ENCODE data around the gene ITPR2. TPM values are rescaled to one million over a fixed set of nuclear protein-coding genes. Genes with fewer than 3 reads are reported as not detected.

The ITPR2 gene
- total RNA-seq, 1 experiment from 2014 or later = 14.3 TPM

DNA sequence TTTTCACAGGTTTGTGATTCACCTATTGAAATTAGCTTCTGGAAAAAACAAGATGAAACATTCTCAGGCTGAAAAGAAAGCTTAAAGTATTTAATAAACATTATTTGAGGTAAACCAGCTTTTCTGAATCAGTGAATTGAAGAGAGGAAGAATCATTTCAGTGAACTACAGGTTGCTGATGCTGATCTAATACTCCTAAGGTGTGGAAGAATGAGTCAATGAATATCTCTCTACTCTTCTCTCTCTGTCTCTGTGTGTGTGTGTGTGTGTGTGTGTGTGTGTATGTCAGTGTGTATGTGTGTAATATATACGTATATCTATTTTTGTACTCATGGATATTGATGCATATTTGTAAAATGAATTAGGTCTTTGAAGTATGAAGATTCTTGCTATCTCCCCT lies 325.4 kb downstream of the ITPR2 start:
- Mint-ChIP-seq H3K36me3 (ENCODE audit: insufficient read depth, unreplicated experiment) (no peaks in the 10 kb centered on the region), H3K4me3 (ENCODE audit: unreplicated experiment) (no peak overlapping the region), H3K4me1 (ENCODE audit: insufficient read depth, unreplicated experiment) (no peaks in the 10 kb centered on the region), H3K27me3 (ENCODE audit: insufficient read depth, unreplicated experiment) (no peaks in the 10 kb centered on the region), H3K27ac (ENCODE audit: low read depth, unreplicated experiment) (no peak overlapping the region), H3K9me3 (ENCODE audit: unreplicated experiment) (no peaks in the 10 kb centered on the region)
- BruUV-seq (replicated peaks) = no TSS peak
- ChIA-PET POLR2A (interaction anchor here (1.2 kb wide), 1 partner anchor 16 kb away, joined by 3 read pairs; no protein-coding TSS in a partner anchor), CTCF (no interaction called here)
- TF ChIP-seq, protein P1, sequence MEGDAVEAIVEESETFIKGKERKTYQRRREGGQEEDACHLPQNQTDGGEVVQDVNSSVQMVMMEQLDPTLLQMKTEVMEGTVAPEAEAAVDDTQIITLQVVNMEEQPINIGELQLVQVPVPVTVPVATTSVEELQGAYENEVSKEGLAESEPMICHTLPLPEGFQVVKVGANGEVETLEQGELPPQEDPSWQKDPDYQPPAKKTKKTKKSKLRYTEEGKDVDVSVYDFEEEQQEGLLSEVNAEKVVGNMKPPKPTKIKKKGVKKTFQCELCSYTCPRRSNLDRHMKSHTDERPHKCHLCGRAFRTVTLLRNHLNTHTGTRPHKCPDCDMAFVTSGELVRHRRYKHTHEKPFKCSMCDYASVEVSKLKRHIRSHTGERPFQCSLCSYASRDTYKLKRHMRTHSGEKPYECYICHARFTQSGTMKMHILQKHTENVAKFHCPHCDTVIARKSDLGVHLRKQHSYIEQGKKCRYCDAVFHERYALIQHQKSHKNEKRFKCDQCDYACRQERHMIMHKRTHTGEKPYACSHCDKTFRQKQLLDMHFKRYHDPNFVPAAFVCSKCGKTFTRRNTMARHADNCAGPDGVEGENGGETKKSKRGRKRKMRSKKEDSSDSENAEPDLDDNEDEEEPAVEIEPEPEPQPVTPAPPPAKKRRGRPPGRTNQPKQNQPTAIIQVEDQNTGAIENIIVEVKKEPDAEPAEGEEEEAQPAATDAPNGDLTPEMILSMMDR (IDR thresholded peaks at IDR 0.05; ENCODE audit: unreplicated experiment) = no peak
- intact Hi-C loops (cut with micrococcal nuclease) = no loop called here
- no peak for DNase-seq (ENCODE audit: unreplicated experiment)

DNA sequence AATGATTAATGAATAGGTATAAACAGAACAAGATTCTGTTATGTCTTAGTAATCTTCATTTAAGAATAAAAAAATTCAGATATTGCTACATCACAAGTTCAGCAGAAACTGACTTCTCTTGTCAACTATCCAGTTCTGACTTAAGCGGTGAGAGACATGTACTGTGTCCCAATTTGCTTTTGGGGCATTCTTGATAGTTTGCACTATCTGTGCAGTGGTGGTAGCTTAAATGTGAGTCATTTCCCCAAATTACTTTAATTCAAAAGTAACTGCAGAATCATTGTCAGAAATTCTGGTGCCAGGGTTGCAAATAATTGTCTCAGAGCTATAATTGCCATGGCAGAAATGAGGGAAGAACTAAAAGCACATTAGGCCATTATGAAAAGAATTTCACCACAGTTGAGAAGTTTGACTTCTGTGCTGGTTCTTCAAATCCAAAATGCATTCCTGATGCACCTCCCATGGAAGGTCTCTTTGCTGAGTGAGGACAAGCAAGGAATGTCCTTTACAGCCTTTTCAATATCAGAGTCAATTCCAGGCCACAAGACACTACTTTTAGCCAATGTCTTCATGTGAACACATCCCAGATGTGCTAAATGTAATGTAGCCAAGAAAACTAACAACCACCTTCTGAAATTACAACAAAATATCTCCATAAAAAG lies 332.9 kb downstream of the ITPR2 start:
- intact Hi-C loops (cut with micrococcal nuclease) = no loop called here
- Mint-ChIP-seq H3K4me3 (ENCODE audit: unreplicated experiment) (no peak overlapping the region), H3K27ac (ENCODE audit: low read depth, unreplicated experiment) (no peak overlapping the region), H3K27me3 (ENCODE audit: insufficient read depth, unreplicated experiment) (no peaks in the 10 kb centered on the region), H3K9me3 (ENCODE audit: unreplicated experiment) (no peaks in the 10 kb centered on the region), H3K36me3 (ENCODE audit: insufficient read depth, unreplicated experiment) (peaks cover 6% of the 10 kb centered on the region), H3K4me1 (ENCODE audit: insufficient read depth, unreplicated experiment) (peaks cover 12% of the 10 kb centered on the region)
- DNase-seq (ENCODE audit: unreplicated experiment) = peak; percentile 17
- ChIA-PET CTCF (interaction anchor here (1.0 kb wide), 1 partner anchor 12 kb away, joined by 3 read pairs; no protein-coding TSS in a partner anchor), POLR2A (interaction anchor here (0.6 to 1.5 kb wide), 3 partner anchors 11 to 254 kb away, joined by 3 to 7 read pairs (median 3); no protein-coding TSS in a partner anchor)
- no TSS peak for BruUV-seq (replicated peaks)
- TF ChIP-seq, protein P1 (IDR thresholded peaks at IDR 0.05; ENCODE audit: unreplicated experiment) = no peak

GRCh38 chr12:26496170-26496569 lies 336.8 kb downstream of the ITPR2 start:
- Mint-ChIP-seq H3K27ac (ENCODE audit: low read depth, unreplicated experiment) (no peak overlapping the region), H3K4me1 (ENCODE audit: insufficient read depth, unreplicated experiment) (peaks cover 29% of the 10 kb centered on the region), H3K27me3 (ENCODE audit: insufficient read depth, unreplicated experiment) (no peaks in the 10 kb centered on the region), H3K36me3 (ENCODE audit: insufficient read depth, unreplicated experiment) (peaks cover 11% of the 10 kb centered on the region), H3K4me3 (ENCODE audit: unreplicated experiment) (no peak overlapping the region), H3K9me3 (ENCODE audit: unreplicated experiment) (peaks cover 7% of the 10 kb centered on the region)
- DNase-seq (ENCODE audit: unreplicated experiment) = peak; percentile 95
- intact Hi-C loops (cut with micrococcal nuclease) = no loop called here
- CTCF ChIA-PET = interaction anchor here (1.4 kb wide), 1 partner anchor 27 kb away, joined by 3 read pairs; no protein-coding TSS in a partner anchor
- TF ChIP-seq, protein P1 (IDR thresholded peaks at IDR 0.05; ENCODE audit: unreplicated experiment) = no peak
- BruUV-seq (replicated peaks) = no TSS peak
- POLR2A ChIA-PET = interaction anchor here (0.6 to 4.8 kb wide), 12 partner anchors 13 to 382 kb away, joined by 3 to 60 read pairs (median 4); partner anchors contain the start of gene BHLHE41

- peaks cover 12% of the 10 kb centered on the region for H3K9me3 Mint-ChIP-seq (ENCODE audit: unreplicated experiment)
- H3K36me3 Mint-ChIP-seq (ENCODE audit: insufficient read depth, unreplicated experiment) = peaks cover 11% of the 10 kb centered on the region
- H3K27ac Mint-ChIP-seq (ENCODE audit: low read depth, unreplicated experiment) = peak overlapping the region; percentile 51
- TF ChIP-seq, protein P1 (IDR thresholded peaks at IDR 0.05; ENCODE audit: unreplicated experiment) = no peak
- POLR2A ChIA-PET = interaction anchor here (0.6 to 4.8 kb wide), 15 partner anchors 9 to 215 kb away, joined by 3 to 60 read pairs (median 5); no protein-coding TSS in a partner anchor
- peaks cover 29% of the 10 kb centered on the region for H3K4me1 Mint-ChIP-seq (ENCODE audit: insufficient read depth, unreplicated experiment)
- no peaks in the 10 kb centered on the region for H3K27me3 Mint-ChIP-seq (ENCODE audit: insufficient read depth, unreplicated experiment)
- H3K4me3 Mint-ChIP-seq (ENCODE audit: unreplicated experiment) = no peak overlapping the region
- CTCF ChIA-PET = interaction anchor here (0.6 to 0.7 kb wide), 5 partner anchors 14 to 1299 kb away, joined by 3 read pairs; no protein-coding TSS in a partner anchor
- intact Hi-C loops (cut with micrococcal nuclease) = no loop called here
- no TSS peak for BruUV-seq (replicated peaks)
- DNase-seq (ENCODE audit: unreplicated experiment) = peak; percentile 87
These were observed 339.3 kb downstream of the ITPR2 start for GRCh38 chr12:26493656-26494055.
